B cell (primary cell): ENCODE results near the gene SLCO1A2. TPM values are rescaled to one million over a fixed set of nuclear protein-coding genes. Genes with fewer than 3 reads are reported as not detected.

Experiments
- ATAC-seq: fragments of 200-7000 bp; cut with Tn5 transposase; one replicate; pipeline ENCODE4 v1.10.0; 2021; ENCODE audit warnings: low read depth, mild to moderate bottlenecking, moderate number of reproducible peaks, moderate library complexity
- CTCF ChIA-PET: fragments of 350-600 bp; sonication (Branson Sonifier 250); formaldehyde crosslinking; loops from one replicate; lab custom pipeline; 2021; ENCODE audit warnings: antibody characterized with exemption, inconsistent platforms; lab: Charles Lee
- POLR2A ChIA-PET: fragments of 350-600 bp; sonication (Branson Sonifier 250); formaldehyde crosslinking; loops from one replicate; lab custom pipeline; 2021; ENCODE audit warnings: antibody characterized with exemption; lab: Charles Lee
- DNase-seq: peaks from one replicate; pipeline ENCODE4 v3.0.0; 2013
- H2AFZ ChIP-seq: 2 replicates; pipeline ENCODE4 v1.6.1; 2012; ENCODE audit warnings: mild to moderate bottlenecking, low read depth, low read length; ENCODE audit not compliant: insufficient read depth, poor library complexity, severe bottlenecking
- H3K27ac ChIP-seq, 2 donors: 1 replicate in 1 of 2; 2 replicates in 1 of 2; pipeline ENCODE4 v1.5.1; 2012 to 2013; ENCODE audit warnings: low read length in 2 of 2, mild to moderate bottlenecking in 2 of 2, moderate library complexity in 1 of 2
- H3K27me3 ChIP-seq, 4 experiments: fragments of 200-600 bp in 1 of 4; sonication (generic) in 1 of 4; replicated peaks in 1 of 4; 1 replicate in 2 of 4; 2 replicates in 2 of 4; pipeline versions ENCODE4 v1.6.1 to v1.7.0; 2013 to 2016; ENCODE audit warnings: low read length in 3 of 4, mild to moderate bottlenecking in 2 of 4, mixed read lengths in 1 of 4, moderate library complexity in 1 of 4; ENCODE audit not compliant: insufficient read depth in 4 of 4, control insufficient read depth in 3 of 4; ENCODE audit errors: control extremely low read depth in 1 of 4
- H3K36me3 ChIP-seq, 2 experiments: replicated peaks in 1 of 2; 1 replicate in 1 of 2; 2 replicates in 1 of 2; pipeline versions ENCODE4 v1.6.1 to v1.7.1; 2013; ENCODE audit warnings: low read length in 1 of 2; ENCODE audit not compliant: insufficient read depth in 2 of 2, control insufficient read depth in 1 of 2; ENCODE audit errors: control extremely low read depth in 1 of 2, extremely low read depth in 1 of 2
- H3K4me1 ChIP-seq, 2 donors: fragments of 200-600 bp in 1 of 2; sonication (generic) in 1 of 2; 1 replicate in 1 of 2; 2 replicates in 1 of 2; pipeline versions ENCODE4 v1.5.1 to v1.6.1; 2013 to 2017; ENCODE audit warnings: low read length in 2 of 2; ENCODE audit not compliant: control insufficient read depth in 2 of 2, insufficient read depth in 2 of 2
- H3K4me2 ChIP-seq: replicated peaks from 2 replicates; pipeline ENCODE3; 2012; ENCODE audit warnings: mild to moderate bottlenecking, low read depth, low read length; ENCODE audit not compliant: poor library complexity, severe bottlenecking
- H3K4me3 ChIP-seq, 5 experiments: fragments of 200-600 bp in 1 of 5; sonication (generic) in 1 of 5; 1 replicate in 3 of 5; 2 replicates in 2 of 5; pipeline versions ENCODE4 v1.5.1 to v1.7.0; 2011 to 2016; ENCODE audit warnings: low read length in 4 of 5, mild to moderate bottlenecking in 4 of 5, low read depth in 2 of 5, control low read depth in 1 of 5, moderate library complexity in 1 of 5; ENCODE audit not compliant: insufficient read depth in 1 of 5; ENCODE audit errors: control extremely low read depth in 1 of 5, extremely low read depth in 1 of 5
- H3K79me2 ChIP-seq: fragments of 200-600 bp; sonication (generic); one replicate; pipeline ENCODE4 v1.6.0; 2016; ENCODE audit warnings: low read length; ENCODE audit not compliant: control insufficient read depth, insufficient read depth
- H3K9ac ChIP-seq: fragments of 200-600 bp; sonication (generic); 2 replicates; pipeline ENCODE4 v1.6.1; 2017; ENCODE audit warnings: mild to moderate bottlenecking, low read length, moderate library complexity
- H3K9me3 ChIP-seq, 3 donors: one replicate each; pipeline versions ENCODE4 v1.6.1 to v1.7.1; 2013; ENCODE audit warnings: low read length in 2 of 3; ENCODE audit not compliant: control insufficient read depth in 2 of 3, insufficient read depth in 1 of 3; ENCODE audit errors: control extremely low read depth in 1 of 3
- H4K20me1 ChIP-seq: 2 replicates; pipeline ENCODE4 v1.6.0; 2012; ENCODE audit warnings: mild to moderate bottlenecking, low read length; ENCODE audit not compliant: insufficient read depth, control insufficient read depth, poor library complexity, severe bottlenecking
- H3K27ac Mint-ChIP-seq: one replicate; pipeline ENCODE4 v1.8.0; 2021; ENCODE audit warnings: mixed read lengths
- H3K27me3 Mint-ChIP-seq: one replicate; pipeline ENCODE4 v1.8.0; 2021; ENCODE audit warnings: mixed read lengths
- H3K4me1 Mint-ChIP-seq: one replicate; pipeline ENCODE4 v1.8.0; 2021; ENCODE audit warnings: mixed read lengths
- H3K4me3 Mint-ChIP-seq: one replicate; pipeline ENCODE4 v1.8.0; 2021; ENCODE audit warnings: mixed read lengths
- H3K9me3 Mint-ChIP-seq: one replicate; pipeline ENCODE4 v1.8.0; 2022; ENCODE audit warnings: mixed read lengths; ENCODE audit not compliant: insufficient read depth
- EZH2 ChIP-seq: IDR thresholded peaks from 2 replicates; pipeline ENCODE4 v1.6.1; 2012; ENCODE audit warnings: borderline replicate concordance, low read depth, mild to moderate bottlenecking, moderate library complexity, low read length; ENCODE audit not compliant: insufficient read depth, poor library complexity, severe bottlenecking
- WGBS: methylation state at CpG from one replicate; pipeline ENCODE4 v1.1.5; 2013; ENCODE audit warnings: missing lambda C conversion rate; ENCODE audit not compliant: insufficient coverage; 5-methylcytosine and 5-hydroxymethylcytosine counted together
- intact Hi-C: fragments of 100-400 bp; cut with micrococcal nuclease; formaldehyde crosslinking; loops from one replicate; pipeline ENCODE4 v1.10.0; 2022
- polyA plus RNA-seq: library from polyadenylated mRNA; depleted of rRNA; stranded (reverse); fragments of >200 nt; gene quantifications from 2 replicates; pipeline ENCODE4 v1.2.3, GENCODE V29; 2012
- total RNA-seq, 2 donors: library from RNA; stranded (reverse); fragments of 120-200 nt in 1 of 2; gene quantifications; 1 replicate in 1 of 2; 2 replicates in 1 of 2; pipeline versions ENCODE4 v1.2.3 to v1.2.4, GENCODE V29; 2013 to 2022
- TF ChIP-seq, protein P1 (sequence below): fragments of 200-600 bp; IDR thresholded peaks from one replicate; pipeline ENCODE4 v1.8.0; 2022; ENCODE audit warnings: antibody characterized with exemption, mild to moderate bottlenecking

SLCO1A2 gene
- total and polyA plus RNA-seq, 2 donors (not counting 1 experiment from before 2014, with no cell fraction given), result not detected

DNA sequence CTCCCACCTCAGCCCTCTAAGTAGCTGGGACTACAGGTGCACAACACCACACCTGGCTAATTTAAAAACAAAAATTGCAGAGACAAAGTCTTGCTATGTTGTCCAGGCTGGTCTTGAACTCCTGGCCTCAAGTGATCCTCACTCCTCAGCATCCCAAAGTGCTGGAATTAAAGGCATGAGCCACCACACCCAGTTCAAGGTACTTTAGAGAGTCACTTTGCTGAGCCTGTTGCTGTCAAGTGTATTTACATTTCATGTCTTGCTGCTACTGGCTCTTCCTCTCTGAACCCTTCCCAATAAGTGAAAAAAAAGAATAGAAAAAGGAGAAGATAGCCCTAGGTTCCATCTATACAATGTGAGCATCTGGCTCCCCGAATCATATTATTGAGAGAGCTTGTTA lies 38.4 kb downstream of the SLCO1A2 start:
- H3K4me3 Mint-ChIP-seq, result no peak overlapping the region
- H3K4me3 ChIP-seq, result no peak overlapping the region
- no peaks in the 10 kb centered on the region for H3K9me3 ChIP-seq
- H3K36me3 ChIP-seq, result no peaks in the 10 kb centered on the region
- H3K9me3 Mint-ChIP-seq, result no peaks in the 10 kb centered on the region
- no peak overlapping the region for H3K27ac Mint-ChIP-seq
- H2AFZ ChIP-seq, result no peak overlapping the region
- ATAC-seq (no peak), DNase-seq (no peak)
- H3K27me3 ChIP-seq, result no peaks in the 10 kb centered on the region
- ChIA-PET POLR2A (no interaction called here), CTCF (interaction anchor here (0.7 to 2.2 kb wide), 3 partner anchors 12 to 1204 kb away, joined by 3 to 8 read pairs (median 3); no protein-coding TSS in a partner anchor)
- no peak overlapping the region for H3K9ac ChIP-seq
- no peaks in the 10 kb centered on the region for H3K4me1 ChIP-seq
- H3K27me3 Mint-ChIP-seq, result no peaks in the 10 kb centered on the region
- no CpG with 5 or more reads among the region's 1 CpG for WGBS
- intact Hi-C loops, result loop anchor here (1.0 kb wide), 1 partner anchor 384 kb away; no protein-coding TSS in a partner anchor
- TF ChIP-seq, protein P1, sequence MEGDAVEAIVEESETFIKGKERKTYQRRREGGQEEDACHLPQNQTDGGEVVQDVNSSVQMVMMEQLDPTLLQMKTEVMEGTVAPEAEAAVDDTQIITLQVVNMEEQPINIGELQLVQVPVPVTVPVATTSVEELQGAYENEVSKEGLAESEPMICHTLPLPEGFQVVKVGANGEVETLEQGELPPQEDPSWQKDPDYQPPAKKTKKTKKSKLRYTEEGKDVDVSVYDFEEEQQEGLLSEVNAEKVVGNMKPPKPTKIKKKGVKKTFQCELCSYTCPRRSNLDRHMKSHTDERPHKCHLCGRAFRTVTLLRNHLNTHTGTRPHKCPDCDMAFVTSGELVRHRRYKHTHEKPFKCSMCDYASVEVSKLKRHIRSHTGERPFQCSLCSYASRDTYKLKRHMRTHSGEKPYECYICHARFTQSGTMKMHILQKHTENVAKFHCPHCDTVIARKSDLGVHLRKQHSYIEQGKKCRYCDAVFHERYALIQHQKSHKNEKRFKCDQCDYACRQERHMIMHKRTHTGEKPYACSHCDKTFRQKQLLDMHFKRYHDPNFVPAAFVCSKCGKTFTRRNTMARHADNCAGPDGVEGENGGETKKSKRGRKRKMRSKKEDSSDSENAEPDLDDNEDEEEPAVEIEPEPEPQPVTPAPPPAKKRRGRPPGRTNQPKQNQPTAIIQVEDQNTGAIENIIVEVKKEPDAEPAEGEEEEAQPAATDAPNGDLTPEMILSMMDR, result no peak
- TF ChIP-seq EZH2, result no peak
- H3K79me2 ChIP-seq, result no peaks in the 10 kb centered on the region
- no peak overlapping the region for H3K27ac ChIP-seq
- no peaks in the 10 kb centered on the region for H3K4me1 Mint-ChIP-seq
- H3K4me2 ChIP-seq, result no peak overlapping the region
- no peaks in the 10 kb centered on the region for H4K20me1 ChIP-seq

DNA sequence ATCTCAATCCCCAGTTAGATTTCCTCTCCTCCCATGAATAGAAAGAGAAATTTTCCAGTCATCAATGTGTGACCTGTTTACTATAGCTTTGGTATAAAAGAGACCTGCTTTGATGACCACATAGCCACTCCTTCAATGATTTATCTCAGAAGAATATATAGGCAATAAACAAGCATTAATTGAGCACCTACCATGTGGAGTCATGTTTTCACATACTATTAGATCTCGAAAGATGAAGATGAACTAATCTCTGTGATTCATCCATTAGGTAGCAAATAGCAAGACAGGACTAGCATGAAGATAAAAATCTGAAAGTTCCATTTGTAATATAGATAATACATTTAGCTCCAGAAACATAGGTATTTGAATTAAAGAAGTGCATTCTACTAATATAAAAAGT lies 40.5 kb downstream of the SLCO1A2 start:
- Mint-ChIP-seq H3K4me3 (no peak overlapping the region), H3K9me3 (no peaks in the 10 kb centered on the region), H3K27me3 (no peaks in the 10 kb centered on the region), H3K27ac (no peak overlapping the region), H3K4me1 (no peaks in the 10 kb centered on the region)
- H3K79me2 ChIP-seq, result no peaks in the 10 kb centered on the region
- ATAC-seq, result no peak
- no peak overlapping the region for H3K4me2 ChIP-seq
- TF ChIP-seq, protein P1, result no peak
- no peak for TF ChIP-seq EZH2
- intact Hi-C loops, result no loop called here
- H3K9ac ChIP-seq, result no peak overlapping the region
- POLR2A ChIA-PET, result no interaction called here
- H3K36me3 ChIP-seq, result no peaks in the 10 kb centered on the region
- no peak overlapping the region for H3K4me3 ChIP-seq
- no peaks in the 10 kb centered on the region for H3K27me3 ChIP-seq
- no peaks in the 10 kb centered on the region for H3K4me1 ChIP-seq
- no peak for DNase-seq
- no peaks in the 10 kb centered on the region for H3K9me3 ChIP-seq
- no peak overlapping the region for H2AFZ ChIP-seq
- no peak overlapping the region for H3K27ac ChIP-seq
- H4K20me1 ChIP-seq, result no peaks in the 10 kb centered on the region
- no CpG with 5 or more reads among the region's 1 CpG for WGBS
- CTCF ChIA-PET, result no interaction called here
